Caco-2 (cell line): Measurements from ENCODE around the gene KRTAP9-6. TPM values are rescaled to one million over a fixed set of nuclear protein-coding genes. Genes with fewer than 3 reads are reported as not detected.

Experiments
- Bru-seq: library from RNA; stranded (reverse); fragments of 400-500 nt; gene quantifications from one replicate; lab custom pipeline; 2021; lab: Mats Ljungman, UMichigan
- BruChase-seq, 2 experiments: library from RNA; stranded (reverse); fragments of 400-500 nt; gene quantifications; one replicate each; lab custom pipeline; 2021; lab: Mats Ljungman, UMichigan
- BruUV-seq: library from RNA; stranded (reverse); fragments of 400-500 nt; replicated peaks from 2 replicates; lab custom pipeline; 2021; lab: Mats Ljungman, UMichigan
- CTCF ChIA-PET: fragments of 300-600 bp; sonication (Branson Sonifier 250); formaldehyde crosslinking; loops from one replicate; lab custom pipeline; 2022; ENCODE audit warnings: antibody characterized with exemption; lab: Charles Lee
- POLR2A ChIA-PET: fragments of 300-600 bp; sonication (Branson Sonifier 250); formaldehyde crosslinking; loops from one replicate; lab custom pipeline; 2022; ENCODE audit warnings: antibody characterized with exemption; lab: Charles Lee
- DNase-seq, 2 experiments: peaks; one replicate each; pipeline versions ENCODE4 v3.0.0 to v3.0.0-alpha.2; 2020 to 2022
- H3K27me3 ChIP-seq: replicated peaks from 2 replicates; pipeline ENCODE4 v1.6.0; 2011; ENCODE audit warnings: low read length; ENCODE audit not compliant: control insufficient read depth, insufficient read depth
- H3K36me3 ChIP-seq: 2 replicates; pipeline ENCODE4 v1.5.1; 2011; ENCODE audit warnings: low read length; ENCODE audit not compliant: control insufficient read depth, insufficient read depth
- H3K4me1 ChIP-seq: fragments of 250-450 bp; sonication (Bioruptor Pico); 2 replicates; pipeline ENCODE4 v1.5.1; 2020; ENCODE audit warnings: mild to moderate bottlenecking
- H3K4me3 ChIP-seq: 2 replicates; pipeline ENCODE4 v1.5.1; 2011; ENCODE audit warnings: low read depth, mild to moderate bottlenecking, control low read depth, low read length
- H3K9me3 ChIP-seq: fragments of 250-450 bp; sonication (Bioruptor Pico); 2 replicates; pipeline ENCODE4 v1.5.1; 2020; ENCODE audit warnings: mild to moderate bottlenecking, moderate library complexity
- H3K27ac Mint-ChIP-seq: one replicate; pipeline ENCODE4 v1.8.0; 2022; ENCODE audit warnings: mixed read lengths; ENCODE audit not compliant: unreplicated experiment
- H3K27me3 Mint-ChIP-seq: one replicate; pipeline ENCODE4 v1.8.0; 2022; ENCODE audit warnings: mixed read lengths; ENCODE audit not compliant: insufficient read depth, unreplicated experiment
- H3K36me3 Mint-ChIP-seq: one replicate; pipeline ENCODE4 v1.8.0; 2022; ENCODE audit warnings: mild to moderate bottlenecking, mixed read lengths; ENCODE audit not compliant: insufficient read depth, unreplicated experiment
- H3K4me1 Mint-ChIP-seq: one replicate; pipeline ENCODE4 v1.8.0; 2022; ENCODE audit warnings: low read depth, mixed read lengths; ENCODE audit not compliant: unreplicated experiment
- H3K4me3 Mint-ChIP-seq: one replicate; pipeline ENCODE4 v1.8.0; 2022; ENCODE audit warnings: mild to moderate bottlenecking, moderate library complexity, mixed read lengths; ENCODE audit not compliant: unreplicated experiment
- H3K9me3 Mint-ChIP-seq: one replicate; pipeline ENCODE4 v1.8.0; 2022; ENCODE audit warnings: mixed read lengths; ENCODE audit not compliant: unreplicated experiment
- CTCF ChIP-seq, 2 experiments: fragments of 200-600 bp in 1 of 2; IDR thresholded peaks; 1 replicate in 1 of 2; 2 replicates in 1 of 2; pipeline versions ENCODE4 v1.5.1 to v1.8.0; 2011 to 2022; ENCODE audit warnings: antibody characterized with exemption in 1 of 2, control low read depth in 1 of 2, inconsistent platforms in 1 of 2, low read depth in 1 of 2, low read length in 1 of 2, mild to moderate bottlenecking in 1 of 2, moderate library complexity in 1 of 2; ENCODE audit not compliant: insufficient read depth in 1 of 2, severe bottlenecking in 1 of 2, unreplicated experiment in 1 of 2
- intact Hi-C: fragments of 100-400 bp; cut with micrococcal nuclease; formaldehyde crosslinking; loops from one replicate; pipeline ENCODE4 v1.10.0; 2022; ENCODE audit not compliant: unreplicated experiment
- long read RNA-seq: library from polyadenylated mRNA; stranded (forward); transcript quantifications from one replicate; pipeline ENCODE4 v2.0.0, GENCODE V29; 2022
- total RNA-seq: library from RNA; stranded (reverse); gene quantifications from 2 replicates; pipeline ENCODE4 v1.2.3, GENCODE V29; 2022

The KRTAP9-6 gene
- total RNA-seq: not detected in 2 replicates
- not detected for Bru-seq, nascent RNA
- percentile 14 among the genes with signal in this experiment for BruChase-seq, experiment 1, labeled RNA remaining after a 2-hour chase
- BruChase-seq, experiment 2, labeled RNA remaining after a 6-hour chase: not detected
- long read RNA-seq: 0 reads

- Mint-ChIP-seq H3K36me3 (no peaks in the 10 kb centered on the region), H3K4me1 (no peaks in the 10 kb centered on the region), H3K9me3 (no peaks in the 10 kb centered on the region), H3K27ac (no peak within 1 kb of the TSS), H3K27me3 (no peaks in the 10 kb centered on the region), H3K4me3 (no peak within 1 kb of the TSS)
- CTCF ChIA-PET: no interaction called here
- intact Hi-C loops: no loop called here
- DNase-seq: no peak
- no peaks in the 10 kb centered on the region for H3K4me1 ChIP-seq
- no TSS peak for BruUV-seq
- H3K27me3 ChIP-seq: no peaks in the 10 kb centered on the region
- H3K36me3 ChIP-seq: no peaks in the 10 kb centered on the region
- no peak within 1 kb of the TSS for H3K4me3 ChIP-seq
- 0 out of 2 replicates have a peak, but pooled peaks cover 4% of the 10 kb centered on the region for H3K9me3 ChIP-seq
- POLR2A ChIA-PET: no interaction called here
- TF ChIP-seq CTCF (IDR thresholded peaks at IDR 0.05; ENCODE audit: insufficient read depth in 1 of 2, low read depth in 1 of 2, low read length in 1 of 2, severe bottlenecking in 1 of 2, unreplicated experiment in 1 of 2): no peak
These were observed at the start of gene KRTAP9-6 for GRCh38 chr17:41265078-41265477. TSS of gene KRTAP9-6 (plus strand) at chr17:41265378. CDS start at chr17:41265378, 0 bp downstream.

GRCh38 chr17:41215681-41216080, 49.5 kb upstream of the KRTAP9-6 start:
- Histone ChIP-seq H3K4me1 (no peaks in the 10 kb centered on the region), H3K27me3 (no peaks in the 10 kb centered on the region), H3K36me3 (no peaks in the 10 kb centered on the region), H3K9me3 (0 out of 2 replicates have a peak, but pooled peaks cover 4% of the 10 kb centered on the region), H3K4me3 (no peak overlapping the region)
- H3K27ac Mint-ChIP-seq: no peak overlapping the region
- no peak overlapping the region for H3K4me3 Mint-ChIP-seq
- DNase-seq: no peak
- BruUV-seq: no TSS peak
- H3K36me3 Mint-ChIP-seq: no peaks in the 10 kb centered on the region
- no peak for TF ChIP-seq CTCF (IDR thresholded peaks at IDR 0.05; ENCODE audit: insufficient read depth in 1 of 2, low read depth in 1 of 2, low read length in 1 of 2, severe bottlenecking in 1 of 2, unreplicated experiment in 1 of 2)
- intact Hi-C loops: no loop called here
- H3K4me1 Mint-ChIP-seq: no peaks in the 10 kb centered on the region
- ChIA-PET POLR2A (no interaction called here), CTCF (interaction anchor here (1.0 kb wide), 1 partner anchor 356 kb away, joined by 3 read pairs; no protein-coding TSS in a partner anchor)
- H3K27me3 Mint-ChIP-seq: no peaks in the 10 kb centered on the region
- no peaks in the 10 kb centered on the region for H3K9me3 Mint-ChIP-seq

GRCh38 chr17:41223821-41224220, 41.4 kb upstream of the KRTAP9-6 start:
- H3K4me1 Mint-ChIP-seq: no peaks in the 10 kb centered on the region
- ChIA-PET CTCF (no interaction called here), POLR2A (no interaction called here)
- H3K9me3 Mint-ChIP-seq: no peaks in the 10 kb centered on the region
- no peak for DNase-seq
- 0 out of 2 replicates have a peak, but pooled peaks cover 4% of the 10 kb centered on the region for H3K9me3 ChIP-seq
- no peaks in the 10 kb centered on the region for H3K36me3 Mint-ChIP-seq
- BruUV-seq: no TSS peak
- no peaks in the 10 kb centered on the region for H3K36me3 ChIP-seq
- TF ChIP-seq CTCF (IDR thresholded peaks at IDR 0.05; ENCODE audit: insufficient read depth in 1 of 2, low read depth in 1 of 2, low read length in 1 of 2, severe bottlenecking in 1 of 2, unreplicated experiment in 1 of 2): no peak
- H3K4me3 Mint-ChIP-seq: no peak overlapping the region
- H3K27me3 Mint-ChIP-seq: no peaks in the 10 kb centered on the region
- no peak overlapping the region for H3K4me3 ChIP-seq
- no peaks in the 10 kb centered on the region for H3K27me3 ChIP-seq
- intact Hi-C loops: no loop called here
- no peak overlapping the region for H3K27ac Mint-ChIP-seq
- H3K4me1 ChIP-seq: no peaks in the 10 kb centered on the region
